Nephron progenitor cell (in vitro differentiated cells): Measurements from ENCODE around the gene TYW1.
"Not testable (repeated sequence)": the region's sequence is repeated elsewhere in the genome, so short reads cannot be mapped to it uniquely, and the experiment has no call there.

Experiments
- DNase-seq: peaks from one replicate; pipeline ENCODE4 v3.0.0; 2021
- H3K27ac Mint-ChIP-seq: 2 replicates; pipeline ENCODE4 v1.8.0; 2021; ENCODE audit warnings: mild to moderate bottlenecking, moderate library complexity, mixed read lengths
- H3K27me3 Mint-ChIP-seq: 2 replicates; pipeline ENCODE4 v1.8.0; 2021; ENCODE audit warnings: mild to moderate bottlenecking, low read depth, mixed read lengths; ENCODE audit not compliant: poor library complexity
- H3K36me3 Mint-ChIP-seq: 2 replicates; pipeline ENCODE4 v1.8.0; 2021; ENCODE audit warnings: low read depth, mixed read lengths
- H3K4me1 Mint-ChIP-seq: 2 replicates; pipeline ENCODE4 v1.8.0; 2021; ENCODE audit warnings: mixed read lengths
- H3K4me3 Mint-ChIP-seq: 2 replicates; pipeline ENCODE4 v1.8.0; 2021; ENCODE audit warnings: mild to moderate bottlenecking, moderate library complexity, mixed read lengths
- H3K9me3 Mint-ChIP-seq: 2 replicates; pipeline ENCODE4 v1.8.0; 2021; ENCODE audit warnings: mild to moderate bottlenecking, moderate library complexity, mixed read lengths
- TF ChIP-seq, protein P1 (sequence below): fragments of 200-600 bp; sonication (generic); IDR thresholded peaks from 2 replicates; pipeline ENCODE4 v1.5.0; 2021; ENCODE audit warnings: antibody characterized with exemption

TYW1 gene

DNA sequence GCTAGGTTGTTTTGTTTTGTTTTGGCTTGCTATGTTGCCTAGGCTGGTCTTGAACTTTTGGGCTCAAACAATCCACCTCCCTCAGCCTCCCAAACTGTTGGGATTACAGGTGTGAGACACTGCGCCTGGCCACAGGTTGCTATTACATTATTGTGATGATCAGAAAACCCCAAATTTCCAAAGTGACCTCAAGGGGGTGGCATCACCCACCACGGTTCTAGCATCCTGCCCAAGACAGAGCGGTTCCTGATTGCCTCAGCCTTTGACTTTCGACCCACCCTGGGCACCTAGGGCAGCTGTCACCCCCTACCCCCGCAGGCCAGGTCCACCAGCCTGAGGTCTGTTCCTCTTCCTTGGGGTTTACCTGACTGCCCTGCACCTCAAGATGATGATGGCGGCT is 29.6 kb upstream of the TYW1 start:
- Mint-ChIP-seq H3K9me3 (peaks cover 14% of the 10 kb centered on the region), H3K27ac (no peak overlapping the region), H3K4me1 (no peaks in the 10 kb centered on the region), H3K36me3 (peaks cover 8% of the 10 kb centered on the region), H3K27me3 (no peaks in the 10 kb centered on the region), H3K4me3 (no peak overlapping the region)
- TF ChIP-seq, protein P1, sequence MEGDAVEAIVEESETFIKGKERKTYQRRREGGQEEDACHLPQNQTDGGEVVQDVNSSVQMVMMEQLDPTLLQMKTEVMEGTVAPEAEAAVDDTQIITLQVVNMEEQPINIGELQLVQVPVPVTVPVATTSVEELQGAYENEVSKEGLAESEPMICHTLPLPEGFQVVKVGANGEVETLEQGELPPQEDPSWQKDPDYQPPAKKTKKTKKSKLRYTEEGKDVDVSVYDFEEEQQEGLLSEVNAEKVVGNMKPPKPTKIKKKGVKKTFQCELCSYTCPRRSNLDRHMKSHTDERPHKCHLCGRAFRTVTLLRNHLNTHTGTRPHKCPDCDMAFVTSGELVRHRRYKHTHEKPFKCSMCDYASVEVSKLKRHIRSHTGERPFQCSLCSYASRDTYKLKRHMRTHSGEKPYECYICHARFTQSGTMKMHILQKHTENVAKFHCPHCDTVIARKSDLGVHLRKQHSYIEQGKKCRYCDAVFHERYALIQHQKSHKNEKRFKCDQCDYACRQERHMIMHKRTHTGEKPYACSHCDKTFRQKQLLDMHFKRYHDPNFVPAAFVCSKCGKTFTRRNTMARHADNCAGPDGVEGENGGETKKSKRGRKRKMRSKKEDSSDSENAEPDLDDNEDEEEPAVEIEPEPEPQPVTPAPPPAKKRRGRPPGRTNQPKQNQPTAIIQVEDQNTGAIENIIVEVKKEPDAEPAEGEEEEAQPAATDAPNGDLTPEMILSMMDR = no peak
- no peak for DNase-seq

DNA sequence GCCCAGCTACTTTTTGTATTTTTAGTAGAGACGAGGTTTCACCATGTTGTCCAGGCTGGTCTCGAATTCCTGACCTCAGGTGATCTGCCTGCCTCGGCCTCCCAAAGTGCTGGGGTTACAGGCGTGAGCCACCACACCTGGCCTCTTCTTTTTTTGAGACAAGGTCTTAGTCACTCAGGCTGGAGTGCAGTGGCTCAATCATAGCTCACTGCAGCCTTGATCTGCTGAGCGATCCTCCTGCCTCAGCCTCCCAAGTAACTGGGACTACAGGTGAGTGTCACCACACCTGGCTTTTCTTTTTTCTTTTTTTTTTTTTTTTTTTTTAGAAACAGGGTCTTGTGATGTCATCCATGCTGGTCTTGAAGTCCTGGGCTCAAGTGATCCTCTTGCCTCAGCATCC is 27.6 kb upstream of the TYW1 start:
- DNase-seq, H3K27ac Mint-ChIP-seq, H3K4me1 Mint-ChIP-seq, H3K36me3 Mint-ChIP-seq, H3K4me3 Mint-ChIP-seq, H3K27me3 Mint-ChIP-seq: not testable (repeated sequence)
- H3K9me3 Mint-ChIP-seq = peaks cover 19% of the 10 kb centered on the region

DNA sequence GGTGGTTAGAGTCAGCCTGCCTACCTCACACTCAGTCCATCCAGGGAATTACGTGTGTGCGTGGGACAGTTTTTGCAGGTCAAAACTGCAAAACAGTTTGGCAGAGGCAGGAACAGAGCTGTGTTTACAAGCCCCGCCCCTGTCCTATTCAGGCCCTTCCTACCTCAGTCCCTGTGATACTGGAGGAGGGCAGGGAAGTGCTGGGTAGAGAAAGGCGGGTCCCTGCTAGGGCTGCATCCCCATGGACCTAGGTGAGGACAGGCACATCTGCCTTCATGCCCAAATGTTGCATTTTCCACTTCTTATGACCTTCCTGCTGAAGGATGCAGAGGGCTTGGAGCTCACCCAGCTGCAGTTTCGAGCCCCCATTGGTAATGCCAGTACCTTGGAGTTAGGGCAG is 26.3 kb upstream of the TYW1 start:
- H3K27ac Mint-ChIP-seq = no peak overlapping the region

GRCh38 chr7:66974986-66975590 is 21.5 kb upstream of the TYW1 start:
- TF ChIP-seq, protein P1 = no peak
- Mint-ChIP-seq H3K27ac (no peak overlapping the region), H3K36me3 (peaks cover 5% of the 10 kb centered on the region), H3K4me1 (no peaks in the 10 kb centered on the region), H3K27me3 (peaks cover 3% of the 10 kb centered on the region), H3K4me3 (no peak overlapping the region), H3K9me3 (peaks cover 26% of the 10 kb centered on the region)
- no peak for DNase-seq

More for the DNA sequence above, 26.3 kb upstream of the TYW1 start:
- H3K9me3 Mint-ChIP-seq = peaks cover 18% of the 10 kb centered on the region
- H3K27me3 Mint-ChIP-seq = no peaks in the 10 kb centered on the region
- H3K36me3 Mint-ChIP-seq = no peaks in the 10 kb centered on the region
- DNase-seq = no peak
- TF ChIP-seq, protein P1 = no peak
- H3K4me3 Mint-ChIP-seq = no peak overlapping the region
- no peaks in the 10 kb centered on the region for H3K4me1 Mint-ChIP-seq

DNA sequence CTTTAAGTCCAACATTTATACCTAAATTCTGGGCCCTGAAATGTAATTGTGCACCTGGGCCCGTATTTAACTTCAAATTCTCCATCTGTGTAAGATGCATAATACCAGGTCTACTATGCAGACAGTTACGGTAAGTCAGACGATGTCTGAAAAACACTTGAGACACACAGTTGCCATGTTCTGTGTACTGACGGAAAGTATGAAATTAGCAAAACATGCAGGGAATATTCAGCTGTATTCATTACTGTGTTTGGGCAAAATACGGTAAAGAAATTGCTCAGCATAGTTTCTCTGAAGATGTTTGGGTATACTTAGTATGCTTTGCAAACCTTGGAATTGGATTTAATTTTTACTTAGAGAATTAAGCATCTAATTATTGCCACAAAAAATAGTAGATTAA is 18.3 kb upstream of the TYW1 start:
- not testable (repeated sequence) for DNase-seq, H3K4me1 Mint-ChIP-seq, H3K4me3 Mint-ChIP-seq, H3K27ac Mint-ChIP-seq, H3K27me3 Mint-ChIP-seq
- Mint-ChIP-seq H3K9me3 (peaks cover 38% of the 10 kb centered on the region), H3K36me3 (peaks cover 16% of the 10 kb centered on the region)

DNA sequence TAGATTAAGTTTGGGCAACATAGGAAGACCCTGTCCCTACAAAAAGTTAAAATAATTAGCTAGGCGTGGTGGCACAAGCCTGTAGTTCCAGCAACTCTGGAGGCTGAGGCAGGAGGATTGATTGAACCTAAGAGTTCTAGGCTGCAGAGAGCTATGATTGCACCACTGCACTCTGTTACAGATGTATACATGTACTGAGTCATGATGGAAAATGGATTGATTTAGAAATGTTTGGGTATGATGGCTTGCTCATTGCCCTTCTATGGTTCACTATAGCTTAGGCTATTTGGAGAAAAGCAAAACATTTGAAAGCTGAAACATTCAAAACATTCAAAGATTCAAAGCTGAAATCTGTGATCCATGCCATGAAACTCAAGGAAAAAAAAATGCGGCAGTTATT is 17.6 kb upstream of the TYW1 start:
- H3K4me3 Mint-ChIP-seq, H3K4me1 Mint-ChIP-seq: not testable (repeated sequence)
- peaks cover 36% of the 10 kb centered on the region for H3K9me3 Mint-ChIP-seq

DNA sequence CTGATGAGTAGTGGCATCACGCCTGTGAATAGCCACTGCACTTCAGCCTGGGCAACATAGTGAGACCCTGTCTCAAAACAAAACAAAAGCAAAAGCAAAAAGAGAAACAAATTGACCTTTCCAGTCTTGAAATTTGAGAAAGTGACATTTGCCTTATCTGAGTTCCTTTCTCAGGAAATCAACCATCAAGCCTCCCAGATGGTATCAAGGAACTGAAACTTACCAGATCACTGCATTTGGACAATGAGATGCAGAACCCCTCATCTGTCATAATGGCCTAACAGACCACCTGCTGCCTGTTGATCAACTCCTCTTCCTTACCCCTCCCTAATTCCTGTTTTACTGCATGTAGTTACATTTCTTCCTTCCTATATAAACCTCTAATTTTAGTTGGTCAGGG is 16.3 kb upstream of the TYW1 start:
- Mint-ChIP-seq H3K36me3 (peaks cover 16% of the 10 kb centered on the region), H3K9me3 (peaks cover 28% of the 10 kb centered on the region)
- H3K27ac Mint-ChIP-seq, H3K4me1 Mint-ChIP-seq, H3K27me3 Mint-ChIP-seq, DNase-seq, H3K4me3 Mint-ChIP-seq: not testable (repeated sequence)

More for the DNA sequence above, 17.6 kb upstream of the TYW1 start:
- peaks cover 16% of the 10 kb centered on the region for H3K36me3 Mint-ChIP-seq
- H3K27me3 Mint-ChIP-seq, DNase-seq, H3K27ac Mint-ChIP-seq: not testable (repeated sequence)

GRCh38 chr7:66989552-66989951 is 7.1 kb upstream of the TYW1 start:
- H3K9me3 Mint-ChIP-seq, H3K27ac Mint-ChIP-seq, H3K4me1 Mint-ChIP-seq, H3K27me3 Mint-ChIP-seq, H3K4me3 Mint-ChIP-seq, DNase-seq: not testable (repeated sequence)
- H3K36me3 Mint-ChIP-seq = peaks cover 43% of the 10 kb centered on the region

- H3K9me3 Mint-ChIP-seq, H3K27me3 Mint-ChIP-seq, DNase-seq: not testable (repeated sequence)
- Mint-ChIP-seq H3K4me3 (peak overlapping the region; percentile 97), H3K4me1 (peaks cover 17% of the 10 kb centered on the region), H3K36me3 (peaks cover 29% of the 10 kb centered on the region), H3K27ac (peak overlapping the region; percentile 100)
These were observed 2.6 kb upstream of the TYW1 start for GRCh38 chr7:66994051-66994450.
